Central memory CD8-positive, alpha-beta T cell (primary cell): ENCODE measurements around the gene ADCY9.

Experiments
- ATAC-seq: fragments of 150-1000 bp; cut with Tn5 transposase; replicated peaks from 2 replicates; pipeline ENCODE4 v1.10.0; 2022; ENCODE audit warnings: mild to moderate bottlenecking, moderate FRiP score, moderate number of reproducible peaks; ENCODE audit not compliant: poor library complexity, severe bottlenecking; ENCODE audit errors: extremely low read depth
- DNase-seq, 2 donors: peaks; one replicate each; pipeline ENCODE4 v3.0.0; 2021; ENCODE audit warnings: low spot score in 2 of 2
- H3K27ac Mint-ChIP-seq: one replicate; pipeline ENCODE4 v1.8.0; 2022; ENCODE audit warnings: low read depth, mild to moderate bottlenecking, moderate library complexity, mixed read lengths
- H3K27me3 Mint-ChIP-seq: one replicate; pipeline ENCODE4 v1.8.0; 2022; ENCODE audit warnings: mixed read lengths
- H3K36me3 Mint-ChIP-seq: one replicate; pipeline ENCODE4 v1.8.0; 2022; ENCODE audit warnings: mild to moderate bottlenecking, moderate library complexity, mixed read lengths; ENCODE audit not compliant: insufficient read depth
- H3K4me1 Mint-ChIP-seq: one replicate; pipeline ENCODE4 v1.8.0; 2022; ENCODE audit warnings: mixed read lengths
- H3K4me3 Mint-ChIP-seq: one replicate; pipeline ENCODE4 v1.8.0; 2022; ENCODE audit warnings: mild to moderate bottlenecking, moderate library complexity, mixed read lengths
- H3K9me3 Mint-ChIP-seq: one replicate; pipeline ENCODE4 v1.8.0; 2022; ENCODE audit warnings: mixed read lengths

ADCY9 gene

DNA sequence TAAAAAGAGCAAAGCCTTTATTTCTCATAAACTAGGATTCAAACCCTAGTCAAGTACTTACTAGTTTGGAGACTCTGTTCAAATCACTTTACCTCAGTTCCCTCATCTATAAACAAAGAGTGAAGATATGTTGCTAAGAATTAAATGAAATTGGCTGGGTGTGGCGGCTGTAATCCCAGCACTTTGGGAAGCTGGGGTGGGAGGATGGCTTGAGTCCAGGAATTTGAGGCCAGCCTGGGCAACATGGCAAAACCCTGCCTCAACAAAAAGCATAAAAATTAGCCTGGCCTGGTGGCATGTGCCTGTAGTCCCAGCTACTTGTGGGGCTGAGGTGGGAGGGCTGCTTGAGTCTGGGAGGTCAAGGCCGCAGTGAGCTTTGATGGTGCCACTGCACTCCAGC lies 121.2 kb downstream of the ADCY9 start:
- H3K27me3 Mint-ChIP-seq: no peaks in the 10 kb centered on the region
- H3K4me1 Mint-ChIP-seq: peaks cover 11% of the 10 kb centered on the region
- H3K27ac Mint-ChIP-seq: no peak overlapping the region
- no peak overlapping the region for H3K4me3 Mint-ChIP-seq
- H3K36me3 Mint-ChIP-seq: peaks cover 2% of the 10 kb centered on the region
- no peaks in the 10 kb centered on the region for H3K9me3 Mint-ChIP-seq
- DNase-seq (no peak), ATAC-seq (no peak)

DNA sequence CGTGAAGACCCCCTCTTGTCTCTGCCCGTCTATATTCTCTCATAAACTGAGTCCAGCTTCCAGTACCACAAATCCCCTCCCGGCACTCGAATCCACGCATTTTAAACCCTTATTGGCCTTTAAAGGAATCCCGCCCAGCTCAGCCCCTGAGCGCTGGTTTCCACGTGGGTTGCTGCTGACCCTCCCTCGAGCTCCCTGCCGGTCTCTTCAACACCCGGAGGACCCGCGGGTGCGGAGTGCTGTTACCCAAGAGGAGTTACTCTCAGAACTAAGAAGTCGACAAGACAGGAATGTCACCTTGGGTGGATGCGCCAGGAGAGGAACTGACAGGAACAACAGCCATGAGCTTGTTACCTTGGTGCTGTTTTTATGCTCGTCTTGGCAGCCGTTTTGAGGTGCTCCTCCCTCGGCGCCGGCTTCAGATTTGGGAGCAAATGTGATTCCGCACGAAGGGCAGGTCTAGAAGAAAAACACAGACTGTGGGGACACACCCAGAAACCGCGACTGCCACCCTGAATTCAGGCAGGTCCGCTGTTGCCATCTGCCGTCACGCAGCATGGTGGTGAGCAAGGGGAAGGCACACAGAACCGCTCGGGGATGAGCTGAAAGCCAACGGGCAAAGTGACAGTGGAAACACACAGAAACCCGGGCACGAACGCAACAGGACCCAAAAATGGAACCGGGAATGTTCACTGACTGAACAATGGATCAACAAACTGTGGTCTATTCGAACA lies 123.0 kb downstream of the ADCY9 start:
- H3K27ac Mint-ChIP-seq: no peak overlapping the region
- H3K27me3 Mint-ChIP-seq: no peaks in the 10 kb centered on the region
- ATAC-seq (no peak), DNase-seq (no peak)
- no peaks in the 10 kb centered on the region for H3K4me1 Mint-ChIP-seq
- H3K9me3 Mint-ChIP-seq: no peaks in the 10 kb centered on the region
- H3K4me3 Mint-ChIP-seq: no peak overlapping the region
- peaks cover 3% of the 10 kb centered on the region for H3K36me3 Mint-ChIP-seq

DNA sequence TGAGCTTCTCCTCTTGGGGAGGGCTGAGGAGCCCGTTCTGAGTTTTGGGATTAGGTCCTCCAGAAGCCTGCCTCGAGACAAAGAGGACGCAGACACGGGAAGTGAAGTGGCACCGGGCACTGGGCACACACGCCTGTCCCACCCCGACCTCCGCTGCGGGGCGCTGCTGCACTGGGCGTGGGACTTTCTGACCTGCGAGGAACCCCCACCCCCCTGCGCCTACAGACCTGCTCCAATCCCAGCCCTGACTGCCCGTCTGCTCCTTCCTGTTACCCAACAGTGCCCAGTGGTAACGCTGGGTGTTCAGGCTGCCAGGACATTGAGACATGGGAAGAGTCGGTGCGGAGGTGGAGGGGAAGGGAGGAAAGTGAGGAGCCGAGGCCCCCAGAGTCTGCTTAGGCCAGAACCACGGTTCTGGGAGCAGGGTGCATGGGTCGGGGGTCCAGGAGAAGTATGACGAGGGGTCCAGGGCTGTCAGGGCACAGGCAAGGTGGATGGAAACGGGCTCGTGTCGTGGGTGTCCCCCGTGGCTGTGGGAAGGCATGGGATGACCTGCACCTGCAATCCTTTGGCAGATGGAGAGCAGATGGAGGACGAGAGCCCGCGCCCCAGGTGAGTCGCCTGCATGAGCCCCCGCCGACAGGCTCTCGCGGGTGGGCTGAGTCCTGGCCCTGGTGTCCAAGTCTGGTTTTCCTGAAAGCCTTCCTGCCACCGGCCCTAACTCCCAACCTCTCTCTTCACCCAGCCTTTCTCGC lies 123.8 kb downstream of the ADCY9 start:
- DNase-seq (no peak), ATAC-seq (no peak)
- no peaks in the 10 kb centered on the region for H3K27me3 Mint-ChIP-seq
- peaks cover 4% of the 10 kb centered on the region for H3K36me3 Mint-ChIP-seq
- H3K4me1 Mint-ChIP-seq: no peaks in the 10 kb centered on the region
- H3K27ac Mint-ChIP-seq: no peak overlapping the region
- H3K9me3 Mint-ChIP-seq: no peaks in the 10 kb centered on the region
- no peak overlapping the region for H3K4me3 Mint-ChIP-seq

DNA sequence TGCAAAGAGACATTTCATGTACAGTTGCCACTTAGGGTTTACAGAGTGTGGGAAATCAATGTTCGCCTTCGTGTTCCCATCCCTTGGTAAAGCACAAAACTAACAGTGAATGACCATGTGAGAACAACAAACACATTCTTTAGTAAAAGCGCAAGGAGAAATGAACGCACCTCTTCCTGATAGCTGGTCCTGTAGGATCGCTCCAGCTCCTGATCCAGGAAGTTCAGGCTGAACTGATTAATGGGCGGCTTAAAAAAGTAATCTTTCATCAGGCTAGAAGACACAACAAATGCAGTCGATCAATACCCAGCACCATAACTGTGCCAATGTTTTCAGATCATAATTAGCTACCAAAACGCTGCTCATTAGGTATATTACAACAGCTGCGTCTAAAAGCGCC lies 127.4 kb downstream of the ADCY9 start:
- ATAC-seq (no peak), DNase-seq (no peak)
- Mint-ChIP-seq H3K4me3 (no peak overlapping the region), H3K9me3 (no peaks in the 10 kb centered on the region), H3K4me1 (no peaks in the 10 kb centered on the region), H3K36me3 (peaks cover 6% of the 10 kb centered on the region), H3K27me3 (no peaks in the 10 kb centered on the region), H3K27ac (no peak overlapping the region)

DNA sequence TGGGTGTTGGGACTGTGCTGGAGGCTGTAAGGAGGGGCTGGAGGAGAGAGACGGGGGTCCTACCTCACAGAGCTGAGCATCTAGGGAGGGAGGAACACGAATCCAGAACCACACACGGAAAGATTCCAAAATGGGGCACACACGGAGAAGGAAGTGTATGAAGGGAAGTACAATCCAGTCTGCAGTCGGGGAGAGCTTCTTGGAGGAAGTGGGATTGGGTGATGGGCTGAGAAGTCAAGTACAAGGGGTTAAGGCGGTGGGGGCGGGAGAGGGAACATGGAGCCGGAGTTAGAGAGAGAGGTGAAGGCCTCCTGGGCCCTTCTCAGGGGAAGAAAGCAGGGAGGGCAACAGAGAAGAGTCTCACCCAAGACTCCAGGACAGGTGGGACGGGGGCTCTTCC lies 128.2 kb downstream of the ADCY9 start:
- Mint-ChIP-seq H3K36me3 (peaks cover 6% of the 10 kb centered on the region), H3K9me3 (no peaks in the 10 kb centered on the region), H3K27me3 (no peaks in the 10 kb centered on the region), H3K4me3 (no peak overlapping the region), H3K27ac (no peak overlapping the region), H3K4me1 (peaks cover 6% of the 10 kb centered on the region)
- ATAC-seq (no peak), DNase-seq (no peak)

DNA sequence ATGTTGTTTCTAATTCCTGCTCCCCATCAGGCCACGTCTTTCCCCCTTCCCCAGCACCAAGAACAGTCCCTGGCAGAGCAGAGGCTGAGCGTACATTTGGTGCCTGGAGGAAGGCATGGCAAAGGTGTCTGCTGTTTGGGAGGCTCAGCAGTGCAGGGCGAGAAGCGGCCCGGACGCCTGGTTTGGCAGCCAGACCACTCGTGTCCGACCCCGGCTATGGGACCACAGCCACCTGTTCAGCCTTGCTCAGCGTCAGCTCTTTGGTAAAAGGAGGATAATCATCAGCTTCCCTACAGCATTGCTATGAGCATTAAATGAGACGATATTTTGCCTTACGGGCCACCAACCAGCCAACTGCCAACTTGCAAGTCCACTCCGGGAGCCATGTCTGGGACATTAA lies 129.0 kb downstream of the ADCY9 start:
- no peak overlapping the region for H3K27ac Mint-ChIP-seq
- H3K36me3 Mint-ChIP-seq: peaks cover 7% of the 10 kb centered on the region
- no peaks in the 10 kb centered on the region for H3K27me3 Mint-ChIP-seq

DNA sequence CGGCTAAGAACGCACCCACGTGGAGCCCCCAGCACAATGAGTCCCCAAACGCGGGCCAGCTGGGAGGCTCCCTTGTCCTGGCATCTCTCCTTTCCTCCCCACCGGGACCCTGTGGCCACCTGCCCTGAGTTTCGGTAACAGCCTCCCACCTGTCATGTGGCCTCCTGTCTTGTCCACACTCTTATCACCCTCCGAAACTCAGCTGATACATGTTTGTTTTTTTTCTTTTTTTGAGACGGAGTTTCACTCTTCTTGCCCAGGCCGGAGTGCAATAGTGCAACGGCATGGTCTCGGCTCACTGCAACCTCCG lies 130.1 kb downstream of the ADCY9 start:
- Mint-ChIP-seq H3K4me3 (no peak overlapping the region), H3K27ac (no peak overlapping the region), H3K9me3 (no peaks in the 10 kb centered on the region), H3K27me3 (no peaks in the 10 kb centered on the region), H3K36me3 (peaks cover 7% of the 10 kb centered on the region), H3K4me1 (peaks cover 9% of the 10 kb centered on the region)
- ATAC-seq (no peak), DNase-seq (no peak)

More for the DNA sequence above, 129.0 kb downstream of the ADCY9 start:
- ATAC-seq (no peak), DNase-seq (no peak)
- H3K4me1 Mint-ChIP-seq: peaks cover 9% of the 10 kb centered on the region
- H3K9me3 Mint-ChIP-seq: no peaks in the 10 kb centered on the region
- no peak overlapping the region for H3K4me3 Mint-ChIP-seq

DNA sequence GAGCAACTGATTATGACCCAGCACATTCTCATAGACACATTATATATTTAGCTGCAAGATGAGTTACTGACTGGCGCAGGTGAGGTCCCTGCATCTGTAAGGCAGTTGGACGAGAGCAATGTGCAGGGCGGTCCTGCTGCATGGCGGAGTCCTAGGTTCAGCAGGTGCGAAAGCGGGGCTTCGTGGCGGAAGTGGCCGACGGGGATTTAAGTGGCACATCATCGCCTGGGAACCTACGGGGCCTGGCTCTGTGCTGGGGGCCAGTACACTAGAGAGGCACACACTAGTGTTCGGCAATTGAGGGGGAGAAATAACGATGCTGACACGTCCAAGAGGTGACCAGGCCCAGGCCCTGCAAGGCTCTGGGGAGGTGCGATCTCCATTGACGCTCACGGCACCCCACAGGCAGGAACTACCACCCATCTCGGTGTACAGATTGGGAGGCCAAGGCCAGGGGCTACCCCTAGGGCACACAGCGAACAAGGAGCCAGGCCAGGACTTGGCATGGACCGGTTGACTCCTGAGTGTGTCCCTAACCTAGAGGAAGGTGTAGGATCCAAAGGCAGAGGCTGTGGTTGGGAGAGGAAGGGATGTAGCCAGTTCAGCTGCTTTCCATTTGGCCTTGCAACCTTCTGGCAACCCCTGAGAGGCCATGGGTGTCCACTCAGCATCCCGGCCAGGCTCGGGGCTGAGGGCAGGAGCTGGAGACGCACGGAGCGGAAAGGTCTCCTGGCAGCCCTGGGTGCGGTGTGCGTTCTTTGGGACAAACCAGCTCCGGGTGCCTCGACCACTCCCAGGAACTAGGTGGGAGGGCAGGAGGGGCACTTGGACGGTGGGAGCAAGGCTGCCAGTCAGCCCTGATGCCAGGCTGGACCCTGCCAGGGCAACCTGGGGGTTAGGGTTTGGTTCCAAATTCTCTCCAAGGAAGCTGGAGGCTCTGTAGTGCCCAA lies 131.9 kb downstream of the ADCY9 start:
- no peaks in the 10 kb centered on the region for H3K9me3 Mint-ChIP-seq
- ATAC-seq (no peak), DNase-seq (no peak)
- H3K36me3 Mint-ChIP-seq: peaks cover 8% of the 10 kb centered on the region
- peaks cover 9% of the 10 kb centered on the region for H3K4me1 Mint-ChIP-seq
- no peak overlapping the region for H3K4me3 Mint-ChIP-seq
- H3K27me3 Mint-ChIP-seq: no peaks in the 10 kb centered on the region
- no peak overlapping the region for H3K27ac Mint-ChIP-seq

DNA sequence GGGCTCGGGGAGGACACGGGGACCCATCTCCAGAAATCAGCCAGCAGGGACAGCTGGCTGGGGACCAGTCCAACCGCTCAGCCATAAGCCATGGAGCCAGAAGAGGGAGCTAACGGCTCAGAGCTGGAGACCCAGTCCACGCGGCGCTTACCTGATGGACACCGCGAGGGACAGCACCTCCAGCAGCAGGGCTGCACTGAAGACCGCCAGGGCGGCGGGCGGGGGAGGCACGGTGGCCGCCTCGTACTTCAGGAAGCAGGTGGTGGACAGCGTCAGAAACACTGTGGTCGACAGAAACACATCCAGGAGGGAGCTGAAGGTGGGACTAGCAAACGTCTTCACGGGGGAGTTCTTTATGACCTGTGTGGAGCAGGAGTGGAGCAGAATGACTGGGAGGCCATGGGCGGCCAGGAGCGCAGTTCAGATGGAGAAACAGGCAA lies 133.1 kb downstream of the ADCY9 start:
- H3K4me3 Mint-ChIP-seq: no peak overlapping the region
- DNase-seq: no peak
- H3K27ac Mint-ChIP-seq: peak overlapping the region; percentile 30

DNA sequence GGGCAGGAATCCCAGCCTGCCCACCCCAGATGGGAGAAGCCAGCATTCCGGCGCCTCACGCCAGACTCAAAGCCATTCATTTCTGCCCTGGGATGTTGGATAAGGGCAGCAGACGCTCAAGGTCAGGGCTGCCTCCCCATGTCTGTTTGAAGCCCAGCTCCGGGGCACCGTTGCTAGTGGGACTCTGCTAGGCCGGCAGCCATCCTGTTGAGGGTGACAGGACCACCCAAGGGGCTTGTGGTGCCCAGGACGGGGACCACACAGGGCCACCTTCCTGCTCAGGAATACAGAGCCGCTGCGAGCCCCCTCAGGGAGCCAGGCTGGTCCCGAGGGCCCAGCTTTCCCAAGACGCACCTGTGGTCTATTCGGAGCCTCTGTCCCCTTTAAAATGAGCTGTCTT lies 134.0 kb downstream of the ADCY9 start:
- ATAC-seq (no peak), DNase-seq (no peak)
- no peaks in the 10 kb centered on the region for H3K9me3 Mint-ChIP-seq
- H3K36me3 Mint-ChIP-seq: peaks cover 8% of the 10 kb centered on the region
- no peak overlapping the region for H3K27ac Mint-ChIP-seq
- no peak overlapping the region for H3K4me3 Mint-ChIP-seq
- H3K27me3 Mint-ChIP-seq: no peaks in the 10 kb centered on the region
- H3K4me1 Mint-ChIP-seq: peaks cover 9% of the 10 kb centered on the region

More for the DNA sequence above, 133.1 kb downstream of the ADCY9 start:
- ATAC-seq: no peak
- H3K9me3 Mint-ChIP-seq: no peaks in the 10 kb centered on the region
- H3K27me3 Mint-ChIP-seq: no peaks in the 10 kb centered on the region
- peaks cover 7% of the 10 kb centered on the region for H3K36me3 Mint-ChIP-seq
- peaks cover 9% of the 10 kb centered on the region for H3K4me1 Mint-ChIP-seq

DNA sequence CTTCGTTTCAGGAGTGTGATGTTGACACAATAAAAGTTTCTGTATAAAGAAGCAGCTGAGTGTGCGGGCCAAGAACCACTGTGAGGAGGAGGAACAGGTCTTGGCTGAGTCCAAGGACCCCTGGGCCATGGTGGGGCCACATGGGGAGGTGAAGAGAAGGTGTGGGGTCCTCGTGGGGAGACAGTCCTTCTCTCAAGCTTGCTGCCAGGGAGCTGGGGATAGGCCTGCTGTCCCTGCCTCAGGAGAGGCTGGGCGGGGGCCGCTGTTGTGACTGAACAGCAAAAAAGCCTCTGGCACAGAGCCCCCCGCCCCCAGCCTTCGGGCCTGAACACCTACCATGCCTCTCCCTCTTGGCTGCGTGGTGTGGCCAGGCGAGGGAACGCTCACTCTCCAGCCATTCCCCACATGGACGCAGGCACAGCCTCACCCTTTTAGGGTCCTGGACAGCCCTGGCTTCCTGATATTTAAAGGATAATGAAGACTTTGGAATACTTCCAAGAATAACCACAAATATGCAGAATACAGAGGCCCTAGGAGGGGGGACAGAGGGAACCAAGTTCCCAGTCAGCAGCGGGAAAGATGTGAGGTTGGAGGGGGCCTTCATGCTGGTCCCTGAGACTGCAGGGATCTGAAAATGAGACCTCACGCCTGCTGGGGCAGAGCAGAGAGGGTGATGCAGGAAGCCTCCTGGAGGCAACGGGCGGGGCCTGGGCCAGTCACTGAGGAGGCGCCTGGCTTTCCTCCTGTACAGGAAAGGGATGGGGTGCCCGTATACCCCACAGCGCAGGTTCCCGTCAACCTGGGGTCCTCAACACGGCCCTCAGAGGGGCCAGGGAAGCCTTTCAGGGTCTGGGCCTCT lies 135.8 kb downstream of the ADCY9 start:
- H3K27ac Mint-ChIP-seq: no peak overlapping the region
- no peak for DNase-seq
- no peaks in the 10 kb centered on the region for H3K27me3 Mint-ChIP-seq
- no peak for ATAC-seq
- peaks cover 9% of the 10 kb centered on the region for H3K4me1 Mint-ChIP-seq
- peaks cover 14% of the 10 kb centered on the region for H3K36me3 Mint-ChIP-seq
- H3K9me3 Mint-ChIP-seq: no peaks in the 10 kb centered on the region
- no peak overlapping the region for H3K4me3 Mint-ChIP-seq

DNA sequence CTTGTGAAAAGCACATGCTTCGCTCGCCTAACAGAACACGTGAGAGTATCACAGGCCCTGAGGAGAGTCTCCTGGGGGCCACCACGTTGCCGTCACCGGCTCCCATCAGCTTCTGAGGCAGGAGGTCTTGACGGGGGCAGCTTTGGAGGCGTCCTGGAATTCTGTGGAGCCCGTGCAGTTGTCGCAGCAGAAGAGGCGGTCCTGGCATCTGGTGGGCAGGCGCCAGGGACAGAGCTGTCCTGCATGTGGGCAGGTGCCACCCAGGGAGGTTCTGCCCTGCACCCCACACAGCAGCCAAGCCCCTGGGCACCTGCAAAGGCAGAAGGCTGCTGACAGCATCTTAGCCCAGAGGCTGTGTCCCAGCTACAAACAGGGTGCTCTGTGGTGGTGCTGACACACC lies 136.7 kb downstream of the ADCY9 start:
- H3K36me3 Mint-ChIP-seq: peaks cover 14% of the 10 kb centered on the region
- H3K4me1 Mint-ChIP-seq: peaks cover 9% of the 10 kb centered on the region
- H3K27me3 Mint-ChIP-seq: no peaks in the 10 kb centered on the region
- H3K4me3 Mint-ChIP-seq: no peak overlapping the region
- DNase-seq (no peak), ATAC-seq (no peak)
- no peak overlapping the region for H3K27ac Mint-ChIP-seq
- no peaks in the 10 kb centered on the region for H3K9me3 Mint-ChIP-seq
